GM21423 (cell line): ENCODE measurements around the gene DNAH14.
"Not testable (repeated sequence)": the region's sequence is repeated elsewhere in the genome, so short reads cannot be mapped to it uniquely, and the experiment has no call there.

Experiments used
- ATAC-seq: cut with Tn5 transposase; IDR thresholded peaks from one replicate; pipeline ENCODE4 v1.9.1; 2021; ENCODE audit warnings: mild to moderate bottlenecking, moderate library complexity; ENCODE audit not compliant: unreplicated experiment

Gene DNAH14

DNA sequence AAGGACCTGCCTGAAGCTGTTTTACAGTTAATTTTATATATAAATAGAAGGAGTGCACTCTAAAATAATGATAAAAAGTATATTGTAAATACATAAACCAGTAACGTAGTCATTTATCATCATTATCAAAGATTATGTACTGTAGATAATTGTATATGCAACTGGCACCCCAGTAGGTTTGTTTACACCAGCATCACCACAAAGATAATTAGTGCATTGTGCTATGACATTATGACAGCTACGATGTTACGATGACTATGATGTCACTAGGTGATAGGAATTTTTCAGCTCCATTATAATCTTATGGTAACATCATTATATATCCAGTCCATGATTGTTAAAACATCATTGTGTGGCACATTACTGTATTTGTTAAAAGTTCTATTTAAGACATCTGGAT lies 313.1 kb downstream of the DNAH14 start:
- ATAC-seq, result no peak

- ATAC-seq, result peak; percentile 99
Observed at GRCh38 chr1:225250432-225250831, 321.0 kb downstream of the DNAH14 start.

- no peak for ATAC-seq
Observed at GRCh38 chr1:225253173-225253572, 323.7 kb downstream of the DNAH14 start.

DNA sequence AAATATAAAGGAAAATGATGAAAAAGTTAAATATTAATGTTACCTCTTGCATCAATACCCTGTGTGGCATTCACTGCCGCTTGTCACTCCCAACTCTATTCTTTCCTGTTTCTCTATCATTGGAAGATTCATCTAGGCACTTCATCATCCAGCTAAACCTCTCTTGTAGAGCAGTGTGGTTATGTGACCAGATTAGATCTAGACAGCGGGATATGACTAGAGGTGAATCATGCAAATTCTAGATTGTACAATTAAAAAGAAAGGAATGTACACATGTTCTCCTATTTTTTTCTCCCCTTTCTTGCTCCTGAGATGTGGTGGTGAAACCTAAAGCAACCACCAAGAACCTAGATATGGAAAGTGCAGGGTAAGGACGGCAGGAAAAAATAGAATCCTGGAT lies 324.3 kb downstream of the DNAH14 start:
- ATAC-seq, result no peak

- ATAC-seq, result no peak
Observed at GRCh38 chr1:225254676-225255075, 325.2 kb downstream of the DNAH14 start.

DNA sequence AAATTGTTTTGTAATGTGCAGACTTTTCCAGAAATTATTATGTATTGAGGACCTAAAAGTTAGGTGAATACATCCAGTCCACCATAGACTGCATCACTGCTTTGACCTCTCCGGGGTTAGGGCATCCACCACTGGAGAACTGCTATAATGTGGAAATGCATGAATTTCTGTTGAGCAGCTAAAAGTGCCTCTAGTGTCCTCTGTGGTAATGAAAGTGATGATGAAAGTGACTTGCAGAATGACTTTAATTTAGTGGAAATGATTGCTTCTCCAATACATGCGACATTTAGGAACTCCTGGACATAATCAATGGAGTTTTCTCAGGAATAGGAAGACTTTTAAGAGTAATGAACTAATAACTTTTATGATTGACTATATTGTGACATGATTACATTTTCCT lies 327.6 kb downstream of the DNAH14 start:
- ATAC-seq, result no peak

DNA sequence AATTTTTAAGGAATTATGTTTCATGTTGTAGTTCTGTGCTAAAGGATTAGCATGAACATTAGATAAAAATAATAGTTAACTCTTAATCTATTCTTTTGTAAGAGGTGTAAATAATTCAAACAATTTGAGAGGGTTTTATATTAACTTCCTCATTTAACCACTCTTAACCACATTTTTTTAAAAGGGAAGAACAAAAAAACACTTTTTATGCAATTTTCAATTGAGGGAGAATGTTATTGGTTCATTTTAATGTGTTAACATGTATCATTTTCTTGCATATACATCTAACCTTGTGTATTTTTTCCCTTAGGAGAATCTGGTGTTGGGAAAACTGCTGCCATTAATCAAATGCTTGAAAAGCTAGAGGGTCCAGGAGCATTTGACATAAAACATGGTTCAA lies 329.3 kb downstream of the DNAH14 start:
- no peak for ATAC-seq

DNA sequence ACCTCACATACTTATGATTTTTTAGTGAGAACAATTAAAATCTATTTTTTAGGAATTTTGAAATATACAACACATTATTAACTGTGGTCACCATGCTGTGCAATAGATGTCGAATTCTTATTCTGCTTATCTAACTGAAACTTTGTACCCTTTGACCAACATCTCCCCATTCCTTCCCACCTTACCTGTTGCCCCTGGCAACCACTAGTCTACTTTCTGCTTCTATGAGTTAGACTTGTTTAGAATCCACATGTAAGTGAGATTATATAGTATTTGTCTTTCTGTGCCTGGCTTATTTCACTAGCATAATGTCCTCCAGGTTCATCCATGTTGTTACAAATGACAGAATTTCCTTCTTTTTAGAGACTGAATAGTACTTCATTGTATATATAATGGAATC lies 330.1 kb downstream of the DNAH14 start:
- ATAC-seq, result no peak

DNA sequence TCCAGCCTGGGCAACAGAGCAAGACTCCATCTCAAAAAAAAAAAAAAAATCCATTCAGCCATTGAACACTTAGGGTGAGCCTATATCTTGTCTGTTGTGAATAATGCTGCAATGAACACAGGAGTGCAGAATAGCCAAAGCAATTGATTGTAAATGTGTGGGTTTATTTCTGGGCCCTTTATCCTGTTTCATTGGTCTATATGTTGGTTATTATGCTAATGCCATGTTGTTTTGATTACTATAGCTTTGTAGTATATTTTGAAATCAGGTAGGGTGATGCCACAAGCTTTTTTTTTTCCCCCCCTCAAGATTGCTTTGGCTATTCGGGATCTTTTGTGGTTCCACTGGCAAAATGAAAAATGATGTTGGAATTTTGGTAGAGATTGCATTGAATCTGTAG lies 330.8 kb downstream of the DNAH14 start:
- no peak for ATAC-seq

DNA sequence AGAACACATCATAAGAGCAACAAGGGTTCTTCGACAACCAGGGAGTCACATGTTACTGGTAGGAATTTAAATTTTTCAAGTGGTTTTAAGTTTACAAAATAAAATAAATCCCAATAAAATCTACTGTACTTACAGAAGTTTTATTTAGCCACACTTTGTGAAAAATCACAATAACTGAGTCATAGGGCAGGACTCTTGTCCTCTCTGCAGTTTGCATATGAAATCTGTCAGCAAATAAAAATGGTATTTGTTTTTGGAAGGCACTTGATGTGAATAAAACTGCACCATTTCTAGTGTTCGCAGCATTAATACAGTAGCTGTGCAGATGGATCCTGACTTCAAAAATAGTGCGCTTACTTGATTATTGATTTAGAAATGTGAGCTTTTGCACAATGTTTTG lies 348.0 kb downstream of the DNAH14 start:
- no peak for ATAC-seq

- ATAC-seq, result no peak
Observed at GRCh38 chr1:225280563-225280962, 351.1 kb downstream of the DNAH14 start.

- ATAC-seq, result no peak
Observed at GRCh38 chr1:225290244-225290643, 360.8 kb downstream of the DNAH14 start.

DNA sequence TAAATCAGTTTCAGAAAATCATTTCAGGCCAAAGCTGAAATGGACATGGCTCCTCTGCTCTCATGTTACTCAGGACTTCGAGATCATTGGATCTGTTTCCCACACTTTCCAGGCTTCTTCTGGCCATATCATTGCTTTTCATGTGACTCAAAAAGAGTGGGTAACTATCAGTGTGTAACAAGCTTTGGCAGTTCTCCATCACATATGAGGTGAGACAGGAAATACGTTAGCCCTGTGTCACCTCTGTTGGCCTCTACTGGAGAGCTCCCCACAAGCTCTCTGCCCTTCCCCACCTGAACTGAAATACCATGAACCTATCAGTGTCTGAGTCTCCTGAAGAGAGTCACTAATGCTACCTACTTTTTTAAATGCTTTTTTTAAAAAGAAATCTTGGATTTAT lies 370.1 kb downstream of the DNAH14 start:
- no peak for ATAC-seq

DNA sequence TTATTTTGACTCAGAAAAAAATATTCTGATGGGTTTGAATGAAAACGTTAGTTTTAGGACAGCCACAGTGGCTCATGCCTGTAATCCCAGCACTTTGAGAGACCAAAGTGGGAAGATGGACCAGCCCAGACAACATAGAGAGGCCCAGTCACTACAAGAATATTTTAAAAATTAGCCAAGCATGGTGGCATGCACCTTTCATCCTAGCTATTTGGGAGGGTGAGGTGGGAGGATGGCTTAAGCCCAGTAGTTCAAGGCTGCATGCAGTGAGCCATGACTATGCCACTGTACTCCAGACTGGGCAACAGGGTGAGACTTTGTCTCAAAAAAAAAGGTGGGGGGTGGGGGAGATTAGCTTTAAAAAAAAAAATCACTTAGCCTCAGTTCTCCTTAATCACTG lies 370.9 kb downstream of the DNAH14 start:
- no peak for ATAC-seq

DNA sequence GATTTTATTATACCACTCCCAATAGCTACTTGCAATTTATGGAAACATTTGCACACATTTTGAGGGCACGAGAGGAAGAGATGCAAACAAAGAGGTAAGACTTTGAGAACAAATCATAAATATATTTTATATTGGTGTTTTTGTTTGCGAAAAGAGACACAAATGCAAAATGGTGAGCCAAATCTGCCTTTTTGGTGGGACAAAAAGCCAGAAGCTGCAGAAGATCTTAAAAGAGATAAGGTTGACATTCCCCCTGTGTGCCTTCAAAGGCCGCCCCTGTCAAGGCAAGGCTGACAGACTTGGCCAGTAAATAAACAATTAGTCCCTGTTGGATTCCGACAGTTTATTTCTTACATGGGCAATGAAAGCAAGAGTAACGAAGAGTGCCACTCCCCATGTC lies 375.5 kb downstream of the DNAH14 start:
- ATAC-seq, result no peak

- not testable (repeated sequence) for ATAC-seq
Observed at GRCh38 chr1:225310544-225310943, 381.1 kb downstream of the DNAH14 start.

DNA sequence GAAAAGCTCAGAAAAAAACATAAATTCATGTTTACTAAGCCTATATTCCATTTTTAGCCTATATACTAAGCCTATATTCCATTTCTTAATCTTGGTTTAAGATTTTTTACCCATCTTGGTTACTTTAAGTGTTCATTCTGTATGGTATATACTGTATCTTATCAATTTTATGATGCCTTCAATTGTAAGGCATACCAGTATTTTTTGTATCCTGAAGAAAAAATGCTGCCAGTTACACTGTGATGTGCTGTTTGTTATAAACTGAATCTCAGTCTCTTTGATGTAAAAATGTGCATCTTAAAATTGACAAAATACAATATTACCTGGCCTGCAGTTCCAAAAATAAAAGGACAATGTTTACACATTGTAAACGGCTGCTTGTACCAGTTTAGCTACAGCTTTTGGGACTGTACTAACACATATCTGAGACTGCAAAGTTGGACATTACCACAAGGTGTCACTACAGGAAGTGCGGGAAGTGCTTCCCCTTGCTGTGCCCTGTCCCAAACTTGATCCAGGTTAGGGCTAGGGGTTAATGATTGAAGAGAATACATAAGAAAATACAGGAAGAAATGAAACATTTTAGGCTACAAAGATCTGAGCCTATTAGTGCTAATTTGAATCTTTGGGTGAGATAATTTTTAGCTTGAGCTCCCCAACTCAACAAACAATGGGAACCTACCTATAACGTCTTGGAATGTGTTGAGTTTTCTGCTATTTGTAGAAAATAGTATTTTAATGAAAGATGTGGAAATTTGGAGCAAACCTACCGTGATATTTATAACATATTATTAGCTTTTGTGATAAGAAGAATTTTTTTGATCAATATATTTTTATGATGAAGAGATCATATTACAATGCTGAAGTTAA lies 389.5 kb downstream of the DNAH14 start:
- peak; percentile 93 for ATAC-seq

DNA sequence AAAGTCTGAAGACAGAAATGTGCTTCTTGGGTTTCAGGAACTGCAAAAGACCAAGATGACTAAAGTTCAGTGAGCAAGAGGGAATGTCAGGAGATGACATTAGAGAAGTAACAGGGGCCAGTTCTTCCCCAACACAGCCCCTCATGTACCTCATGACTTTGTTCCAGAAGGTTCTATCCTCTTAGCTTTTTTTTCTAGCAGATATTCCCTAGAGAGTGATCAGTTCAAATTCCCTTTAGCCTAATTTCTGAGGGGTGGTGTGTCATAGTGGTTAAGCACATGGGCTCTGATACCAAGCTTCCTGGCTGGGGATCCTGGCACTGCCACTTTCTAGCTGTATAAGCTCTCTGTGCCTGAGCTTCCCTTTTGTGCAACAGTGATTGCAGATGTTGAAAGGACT lies 390.4 kb downstream of the DNAH14 start:
- no peak for ATAC-seq

GRCh38 chr1:225321784-225322183 lies 392.3 kb downstream of the DNAH14 start:
- no peak for ATAC-seq

- ATAC-seq, result no peak
Observed at GRCh38 chr1:225329041-225329440, 399.6 kb downstream of the DNAH14 start.

DNA sequence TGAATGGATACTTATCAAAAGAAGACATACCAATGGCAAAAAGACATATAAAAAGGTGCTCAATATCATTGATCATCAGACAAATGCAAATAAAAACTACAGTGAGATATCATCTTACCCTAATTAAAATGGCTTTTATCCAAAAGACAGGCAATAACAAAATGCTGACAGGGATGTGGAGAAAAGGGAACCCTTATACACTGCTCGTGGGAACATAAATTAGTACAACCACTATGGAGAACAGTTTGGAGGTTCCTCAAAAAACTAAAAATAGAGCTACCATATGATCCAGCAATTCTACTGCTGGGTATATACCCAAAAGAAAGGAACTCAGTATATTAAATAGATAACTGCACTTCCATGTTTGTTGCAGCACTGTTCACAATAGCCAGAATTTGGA lies 400.5 kb downstream of the DNAH14 start:
- ATAC-seq, result not testable (repeated sequence)

GRCh38 chr1:225332686-225333085 lies 403.2 kb downstream of the DNAH14 start:
- no peak for ATAC-seq
